Spleen (tissue), 7 donors: ENCODE data around the gene SLC9A7.

ENCODE experiments used
- POLR2AphosphoS5 ChIP-seq, 3 donors: sonication (generic); formaldehyde crosslinking; IDR thresholded peaks; one replicate each; pipeline ENCODE4 v1.5.1; 2017; ENCODE audit warnings: antibody characterized with exemption in 3 of 3
- TF ChIP-seq, protein P1 (sequence below), 11 experiments: fragments of 200-600 bp in 7 of 11; fragments of 450-650 bp in 4 of 11; sonication (generic) in 4 of 11; IDR thresholded peaks in 8 of 11; conservative IDR thresholded peaks in 3 of 11; 1 replicate in 7 of 11; 2 replicates in 4 of 11; pipeline versions ENCODE4 v1.4.0 to v1.8.0; 2016 to 2021; ENCODE audit warnings: antibody characterized with exemption in 11 of 11, inconsistent platforms in 4 of 11, mild to moderate bottlenecking in 1 of 11
- donor health status: DM: no; HTN: no; CAD: no; lungs with moderate emphysema.
- donor health status: DM: no; HTN: no; CAD: no.
- donor health status: DM: no; HTN: no; CAD: no.

DNA sequence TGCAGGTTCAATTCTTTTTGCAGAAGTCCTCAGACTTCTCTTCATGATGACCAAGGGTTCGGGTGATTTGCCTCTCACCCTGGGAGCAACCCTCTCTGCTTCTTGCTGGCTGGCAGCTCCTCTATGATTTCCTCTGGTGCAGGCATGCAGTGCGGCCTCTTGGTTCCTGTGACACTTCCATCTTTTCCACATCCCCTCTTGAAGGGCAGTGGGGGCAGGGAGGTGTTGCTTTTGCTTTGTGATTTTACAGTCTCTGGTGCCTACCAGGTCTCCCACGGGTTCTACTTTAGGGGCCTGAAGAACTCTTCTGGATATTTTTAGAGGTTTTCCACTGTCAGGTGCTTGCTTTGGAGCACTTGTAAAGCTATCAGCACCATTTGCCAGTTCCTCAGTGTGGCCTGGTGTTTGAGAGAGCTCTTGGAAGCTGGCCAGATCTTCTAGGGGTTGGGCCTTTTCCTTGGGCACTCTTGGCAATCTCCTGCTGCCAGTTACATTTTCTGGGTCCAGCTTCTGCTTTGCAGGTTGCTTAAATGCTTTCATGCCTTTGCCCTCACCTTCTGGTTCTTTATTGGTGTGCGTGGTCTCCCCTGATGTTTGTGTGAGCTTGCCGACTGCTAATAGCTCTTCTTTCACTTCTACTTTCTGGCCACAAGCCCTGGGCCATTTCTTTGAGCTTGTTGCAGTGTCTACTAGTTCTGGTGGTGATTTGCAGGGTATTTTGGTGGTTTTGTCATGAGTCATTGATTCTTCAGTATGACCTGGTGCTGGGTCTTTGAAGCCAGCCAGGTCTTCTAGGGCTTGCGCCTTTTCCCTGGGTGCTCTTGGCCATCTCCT lies 196.9 kb downstream of the SLC9A7 start:
- TF ChIP-seq POLR2AphosphoS5 (IDR thresholded peaks at IDR 0.05), result no peak
- TF ChIP-seq, protein P1, sequence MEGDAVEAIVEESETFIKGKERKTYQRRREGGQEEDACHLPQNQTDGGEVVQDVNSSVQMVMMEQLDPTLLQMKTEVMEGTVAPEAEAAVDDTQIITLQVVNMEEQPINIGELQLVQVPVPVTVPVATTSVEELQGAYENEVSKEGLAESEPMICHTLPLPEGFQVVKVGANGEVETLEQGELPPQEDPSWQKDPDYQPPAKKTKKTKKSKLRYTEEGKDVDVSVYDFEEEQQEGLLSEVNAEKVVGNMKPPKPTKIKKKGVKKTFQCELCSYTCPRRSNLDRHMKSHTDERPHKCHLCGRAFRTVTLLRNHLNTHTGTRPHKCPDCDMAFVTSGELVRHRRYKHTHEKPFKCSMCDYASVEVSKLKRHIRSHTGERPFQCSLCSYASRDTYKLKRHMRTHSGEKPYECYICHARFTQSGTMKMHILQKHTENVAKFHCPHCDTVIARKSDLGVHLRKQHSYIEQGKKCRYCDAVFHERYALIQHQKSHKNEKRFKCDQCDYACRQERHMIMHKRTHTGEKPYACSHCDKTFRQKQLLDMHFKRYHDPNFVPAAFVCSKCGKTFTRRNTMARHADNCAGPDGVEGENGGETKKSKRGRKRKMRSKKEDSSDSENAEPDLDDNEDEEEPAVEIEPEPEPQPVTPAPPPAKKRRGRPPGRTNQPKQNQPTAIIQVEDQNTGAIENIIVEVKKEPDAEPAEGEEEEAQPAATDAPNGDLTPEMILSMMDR (IDR thresholded peaks at IDR 0.05 in 8 of 11, conservative IDR thresholded peaks at IDR 0.05 in 3 of 11), result no peak
